ENCODE data around the gene PRKCI.
"Not testable (repeated sequence)": the region's sequence is repeated elsewhere in the genome, so short reads cannot be mapped to it uniquely, and the experiment has no call there.

The PRKCI gene

DNA sequence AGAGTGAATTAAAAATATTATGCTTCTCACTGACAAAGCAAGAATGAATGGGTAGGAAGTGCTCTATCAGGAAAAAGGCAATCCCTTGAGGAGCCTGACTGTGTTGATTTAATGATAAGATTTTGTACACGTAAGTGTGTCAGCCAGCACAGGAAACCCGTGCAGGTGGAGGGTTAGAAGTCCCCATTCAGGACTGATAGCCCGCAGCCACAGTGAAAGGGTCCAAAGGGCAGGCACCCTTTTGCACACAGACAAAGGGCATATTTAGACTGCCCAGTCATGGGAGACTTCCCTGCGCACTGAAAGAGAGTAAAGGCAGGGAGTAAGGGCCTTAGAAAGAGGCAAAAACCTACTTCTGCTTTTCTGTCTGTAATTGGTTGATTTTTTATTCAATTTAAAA lies 108.9 kb downstream of the PRKCI start:
- Histone ChIP-seq H3K9me3 (ENCODE audit: insufficient read depth, low read length, severe bottlenecking) (no peaks in the 10 kb centered on the region), H3K4me3 (ENCODE audit: low read depth in 1 of 2, low read length in 2 of 2) (no peak overlapping the region), H3K4me2 (ENCODE audit: insufficient read depth, low read length) (no peak overlapping the region), H3K4me1 (ENCODE audit: insufficient read depth, low read length) (0 out of 2 replicates have a peak, but pooled peaks cover 3% of the 10 kb centered on the region), H4K20me1 (ENCODE audit: insufficient read depth, low read length) (no peaks in the 10 kb centered on the region), H3K27ac (ENCODE audit: low read length) (no peak overlapping the region), H3K27me3 (ENCODE audit: insufficient read depth, low read length, poor library complexity) (no peaks in the 10 kb centered on the region), H3K9ac (ENCODE audit: low read depth, low read length) (no peak overlapping the region), H3K79me2 (ENCODE audit: insufficient read depth, low read length) (no peaks in the 10 kb centered on the region), H2AFZ (ENCODE audit: low read depth, low read length) (no peak overlapping the region), H3K36me3 (ENCODE audit: insufficient read depth, low read length) (no peaks in the 10 kb centered on the region)
- ATAC-seq (ENCODE audit: insufficient read depth, low read depth) = no peak
- no peak for DNase-seq
- TF ChIP-seq, protein P1, sequence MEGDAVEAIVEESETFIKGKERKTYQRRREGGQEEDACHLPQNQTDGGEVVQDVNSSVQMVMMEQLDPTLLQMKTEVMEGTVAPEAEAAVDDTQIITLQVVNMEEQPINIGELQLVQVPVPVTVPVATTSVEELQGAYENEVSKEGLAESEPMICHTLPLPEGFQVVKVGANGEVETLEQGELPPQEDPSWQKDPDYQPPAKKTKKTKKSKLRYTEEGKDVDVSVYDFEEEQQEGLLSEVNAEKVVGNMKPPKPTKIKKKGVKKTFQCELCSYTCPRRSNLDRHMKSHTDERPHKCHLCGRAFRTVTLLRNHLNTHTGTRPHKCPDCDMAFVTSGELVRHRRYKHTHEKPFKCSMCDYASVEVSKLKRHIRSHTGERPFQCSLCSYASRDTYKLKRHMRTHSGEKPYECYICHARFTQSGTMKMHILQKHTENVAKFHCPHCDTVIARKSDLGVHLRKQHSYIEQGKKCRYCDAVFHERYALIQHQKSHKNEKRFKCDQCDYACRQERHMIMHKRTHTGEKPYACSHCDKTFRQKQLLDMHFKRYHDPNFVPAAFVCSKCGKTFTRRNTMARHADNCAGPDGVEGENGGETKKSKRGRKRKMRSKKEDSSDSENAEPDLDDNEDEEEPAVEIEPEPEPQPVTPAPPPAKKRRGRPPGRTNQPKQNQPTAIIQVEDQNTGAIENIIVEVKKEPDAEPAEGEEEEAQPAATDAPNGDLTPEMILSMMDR (IDR thresholded peaks at IDR 0.05; ENCODE audit: borderline replicate concordance, extremely low read depth, low read length, poor library complexity, severe bottlenecking) = no peak
- TF ChIP-seq EZH2 (IDR thresholded peaks at IDR 0.05; ENCODE audit: borderline replicate concordance, low read depth, low read length, severe bottlenecking) = no peak

DNA sequence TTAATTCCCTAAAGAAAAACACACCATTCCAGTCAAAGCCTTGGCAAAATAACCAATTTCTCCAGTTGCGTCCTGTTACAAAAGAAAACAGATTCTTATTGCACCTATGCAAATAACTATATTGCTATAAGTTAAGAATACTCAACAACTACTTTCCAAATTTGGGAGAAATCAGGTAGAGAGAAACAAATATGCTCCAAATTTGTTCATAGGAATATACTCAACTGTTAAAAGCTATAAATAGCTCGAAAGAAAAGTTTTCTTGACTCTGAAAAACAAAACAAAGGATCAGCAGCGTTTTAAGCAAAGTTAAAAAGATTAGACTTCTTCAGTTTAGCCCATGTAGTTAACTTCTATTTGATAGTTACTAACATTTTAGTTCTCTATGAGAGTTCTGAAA lies 115.2 kb downstream of the PRKCI start:
- peaks cover 19% of the 10 kb centered on the region for H3K9me3 ChIP-seq (ENCODE audit: insufficient read depth, low read length, severe bottlenecking)
- no peak for DNase-seq
- no peak overlapping the region for H3K4me2 ChIP-seq (ENCODE audit: insufficient read depth, low read length)
- H3K36me3 ChIP-seq (ENCODE audit: insufficient read depth, low read length) = no peaks in the 10 kb centered on the region
- no peaks in the 10 kb centered on the region for H4K20me1 ChIP-seq (ENCODE audit: insufficient read depth, low read length)
- no peak overlapping the region for H3K4me3 ChIP-seq (ENCODE audit: low read depth in 1 of 2, low read length in 2 of 2)
- no peaks in the 10 kb centered on the region for H3K27me3 ChIP-seq (ENCODE audit: insufficient read depth, low read length, poor library complexity)
- H3K9ac ChIP-seq (ENCODE audit: low read depth, low read length) = no peak overlapping the region
- no peaks in the 10 kb centered on the region for H3K4me1 ChIP-seq (ENCODE audit: insufficient read depth, low read length)
- ATAC-seq (ENCODE audit: insufficient read depth, low read depth) = no peak
- H2AFZ ChIP-seq (ENCODE audit: low read depth, low read length) = no peak overlapping the region
- H3K79me2 ChIP-seq (ENCODE audit: insufficient read depth, low read length) = no peaks in the 10 kb centered on the region
- H3K27ac ChIP-seq (ENCODE audit: low read length) = no peak overlapping the region
- TF ChIP-seq, protein P1 (IDR thresholded peaks at IDR 0.05; ENCODE audit: borderline replicate concordance, extremely low read depth, low read length, poor library complexity, severe bottlenecking) = no peak
- TF ChIP-seq EZH2 (IDR thresholded peaks at IDR 0.05; ENCODE audit: borderline replicate concordance, low read depth, low read length, severe bottlenecking) = no peak

DNA sequence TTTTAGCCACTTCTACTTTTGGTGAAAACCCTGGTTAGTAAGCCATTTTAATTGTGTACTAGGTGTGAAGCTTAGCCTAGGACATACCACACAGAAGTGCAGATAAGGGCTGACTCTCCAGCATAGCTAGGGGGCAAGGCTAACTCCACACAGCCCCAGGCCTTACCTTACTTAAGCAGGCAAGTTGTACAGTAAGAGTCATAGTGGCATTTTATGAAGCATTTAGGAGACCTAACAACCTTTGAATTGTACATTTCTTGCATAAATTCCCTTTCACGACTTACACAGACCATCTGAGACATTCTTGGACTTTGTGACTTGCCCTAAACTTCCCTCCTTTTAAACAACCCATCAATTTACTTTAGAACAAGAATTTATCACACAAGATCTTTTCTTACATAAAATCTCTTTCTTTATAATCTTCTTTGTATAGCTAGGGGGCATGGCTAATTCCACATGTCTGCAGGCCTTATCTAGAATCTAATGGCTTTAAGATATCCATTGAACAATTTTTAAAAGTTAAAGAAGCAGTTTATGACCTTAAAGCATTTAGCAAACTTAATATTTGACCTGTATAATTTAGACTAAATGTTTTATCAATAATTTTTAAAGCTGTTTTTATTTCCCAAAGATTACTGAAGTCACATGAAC lies 116.6 kb downstream of the PRKCI start:
- Histone ChIP-seq H3K36me3 (ENCODE audit: insufficient read depth, low read length) (no peaks in the 10 kb centered on the region), H3K4me2 (ENCODE audit: insufficient read depth, low read length) (no peak overlapping the region), H3K9ac (ENCODE audit: low read depth, low read length) (no peak overlapping the region), H3K9me3 (ENCODE audit: insufficient read depth, low read length, severe bottlenecking) (peaks cover 19% of the 10 kb centered on the region), H4K20me1 (ENCODE audit: insufficient read depth, low read length) (no peaks in the 10 kb centered on the region), H2AFZ (ENCODE audit: low read depth, low read length) (no peak overlapping the region), H3K27me3 (ENCODE audit: insufficient read depth, low read length, poor library complexity) (no peaks in the 10 kb centered on the region), H3K4me3 (ENCODE audit: low read depth in 1 of 2, low read length in 2 of 2) (no peak overlapping the region), H3K27ac (ENCODE audit: low read length) (no peak overlapping the region), H3K79me2 (ENCODE audit: insufficient read depth, low read length) (no peaks in the 10 kb centered on the region), H3K4me1 (ENCODE audit: insufficient read depth, low read length) (no peaks in the 10 kb centered on the region)
- DNase-seq (no peak), ATAC-seq (ENCODE audit: insufficient read depth, low read depth) (no peak)
- TF ChIP-seq EZH2 (IDR thresholded peaks at IDR 0.05; ENCODE audit: borderline replicate concordance, low read depth, low read length, severe bottlenecking) = no peak
- TF ChIP-seq, protein P1 (IDR thresholded peaks at IDR 0.05; ENCODE audit: borderline replicate concordance, extremely low read depth, low read length, poor library complexity, severe bottlenecking) = no peak

DNA sequence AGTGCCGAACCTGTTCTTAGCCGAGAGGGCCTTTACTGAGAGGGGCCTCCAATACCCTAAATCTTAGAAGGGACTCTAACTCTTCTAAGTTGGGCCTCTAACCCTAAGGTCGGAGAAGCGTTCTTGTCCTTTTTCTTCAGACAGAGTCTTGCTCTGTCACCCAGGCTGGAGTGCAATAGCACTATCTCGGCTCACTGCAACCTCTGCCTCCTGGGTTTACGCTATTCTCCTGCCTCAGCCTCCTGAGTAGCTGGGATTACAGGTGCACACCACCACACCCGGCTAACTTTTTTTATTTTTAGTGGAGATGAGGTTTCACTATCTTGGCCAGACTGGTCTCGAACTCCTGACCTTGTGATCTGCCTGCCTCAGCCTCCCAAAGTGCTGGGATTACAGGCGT lies 120.0 kb downstream of the PRKCI start:
- not testable (repeated sequence) for DNase-seq

DNA sequence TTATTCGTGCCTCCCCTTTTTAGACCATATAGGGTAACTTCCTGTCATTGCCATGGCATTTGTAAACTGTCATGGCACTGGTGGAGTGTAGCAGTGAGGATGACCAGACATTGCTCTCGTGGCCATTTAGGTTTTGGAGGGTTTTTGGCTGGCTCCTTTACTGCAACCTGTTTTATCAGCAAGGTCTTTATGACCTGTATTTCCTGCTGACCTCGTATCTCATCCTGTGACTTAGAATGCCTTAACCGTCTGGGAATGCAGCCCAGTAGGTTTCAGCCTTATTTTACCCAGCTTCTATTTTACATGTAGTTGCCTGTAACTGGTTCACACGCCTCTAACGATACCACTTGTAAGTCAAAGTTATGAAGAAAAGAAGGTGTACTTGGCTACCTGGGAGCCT lies 121.6 kb downstream of the PRKCI start:
- H3K9me3 ChIP-seq (ENCODE audit: insufficient read depth, low read length, severe bottlenecking) = not testable (repeated sequence)

More for the DNA sequence above, 120.0 kb downstream of the PRKCI start:
- H2AFZ ChIP-seq (ENCODE audit: low read depth, low read length); H3K4me3 ChIP-seq (ENCODE audit: low read depth in 1 of 2, low read length in 2 of 2); H4K20me1 ChIP-seq (ENCODE audit: insufficient read depth, low read length); H3K4me1 ChIP-seq (ENCODE audit: insufficient read depth, low read length); ATAC-seq (ENCODE audit: insufficient read depth, low read depth); H3K9ac ChIP-seq (ENCODE audit: low read depth, low read length); H3K36me3 ChIP-seq (ENCODE audit: insufficient read depth, low read length); H3K27me3 ChIP-seq (ENCODE audit: insufficient read depth, low read length, poor library complexity); H3K4me2 ChIP-seq (ENCODE audit: insufficient read depth, low read length); H3K79me2 ChIP-seq (ENCODE audit: insufficient read depth, low read length); H3K27ac ChIP-seq (ENCODE audit: low read length): not testable (repeated sequence)
- peaks cover 19% of the 10 kb centered on the region for H3K9me3 ChIP-seq (ENCODE audit: insufficient read depth, low read length, severe bottlenecking)

More for the DNA sequence above, 121.6 kb downstream of the PRKCI start:
- H3K79me2 ChIP-seq (ENCODE audit: insufficient read depth, low read length); H3K27me3 ChIP-seq (ENCODE audit: insufficient read depth, low read length, poor library complexity); ATAC-seq (ENCODE audit: insufficient read depth, low read depth); H2AFZ ChIP-seq (ENCODE audit: low read depth, low read length); H3K36me3 ChIP-seq (ENCODE audit: insufficient read depth, low read length); DNase-seq; H4K20me1 ChIP-seq (ENCODE audit: insufficient read depth, low read length); H3K4me2 ChIP-seq (ENCODE audit: insufficient read depth, low read length); H3K4me3 ChIP-seq (ENCODE audit: low read depth in 1 of 2, low read length in 2 of 2); H3K27ac ChIP-seq (ENCODE audit: low read length); H3K9ac ChIP-seq (ENCODE audit: low read depth, low read length); H3K4me1 ChIP-seq (ENCODE audit: insufficient read depth, low read length): not testable (repeated sequence)

Measured in DND-41 (cell line).